Measurements from ENCODE around the gene CCBE1. TPM values are rescaled to one million over a fixed set of nuclear protein-coding genes. Genes with fewer than 3 reads are reported as not detected.
A peak's percentile ranks its signal among the peaks of the same experiment; 100 is the strongest.

Gene CCBE1
- total and polyA plus RNA-seq, 4 experiments from 2014 or later, result not detected

GRCh38 chr18:59478591-59478990 lies 218.6 kb downstream of the CCBE1 start:
- intact Hi-C loops (cut with micrococcal nuclease), result no loop called here
- H3K4me1 Mint-ChIP-seq, result no peaks in the 10 kb centered on the region
- Histone ChIP-seq H3K4me1 (ENCODE audit: insufficient read depth, low read length) (no peaks in the 10 kb centered on the region), H3K27ac (ENCODE audit: low read depth, low read length) (no peak overlapping the region), H3K27me3 (ENCODE audit: insufficient read depth, low read length) (no peaks in the 10 kb centered on the region), H3K9me3 (ENCODE audit: control insufficient read depth in 1 of 2, low read length in 2 of 2) (no peaks in the 10 kb centered on the region), H3K4me3 (ENCODE audit: low read length in 2 of 2) (no peak overlapping the region), H3K36me3 (ENCODE audit: insufficient read depth, low read length) (no peaks in the 10 kb centered on the region)
- H3K4me3 Mint-ChIP-seq, result no peak overlapping the region
- peaks cover 0 to 12% (median 3%) of the 10 kb centered on the region in 8 donors for H3K9me3 Mint-ChIP-seq
- H3K27me3 Mint-ChIP-seq, result peaks cover 14 to 20% of the 10 kb centered on the region in 2 donors
- H3K36me3 Mint-ChIP-seq, result no peaks in the 10 kb centered on the region
- CTCF ChIA-PET (ENCODE audit: partially characterized antibody), result no interaction called here
- DNase-seq, result no peak
- H3K27ac Mint-ChIP-seq, result no peak overlapping the region
- POLR2A ChIA-PET (ENCODE audit: partially characterized antibody), result no interaction called here

- H3K4me1 ChIP-seq (ENCODE audit: insufficient read depth, low read length), result no peaks in the 10 kb centered on the region
- ChIA-PET POLR2A (ENCODE audit: partially characterized antibody) (no interaction called here), CTCF (ENCODE audit: partially characterized antibody) (no interaction called here)
- Mint-ChIP-seq H3K4me3 (no peak overlapping the region), H3K27ac (no peak overlapping the region), H3K36me3 (no peaks in the 10 kb centered on the region), H3K9me3 (peaks cover 0 to 12% (median 3%) of the 10 kb centered on the region in 8 donors), H3K27me3 (peaks cover 13 to 20% of the 10 kb centered on the region in 2 donors), H3K4me1 (no peaks in the 10 kb centered on the region)
- no peak overlapping the region for H3K4me3 ChIP-seq (ENCODE audit: low read length in 2 of 2)
- no peak for DNase-seq
- no peaks in the 10 kb centered on the region for H3K36me3 ChIP-seq (ENCODE audit: insufficient read depth, low read length)
- no peaks in the 10 kb centered on the region for H3K9me3 ChIP-seq (ENCODE audit: control insufficient read depth in 1 of 2, low read length in 2 of 2)
- no peaks in the 10 kb centered on the region for H3K27me3 ChIP-seq (ENCODE audit: insufficient read depth, low read length)
- intact Hi-C loops (cut with micrococcal nuclease), result no loop called here
- no peak overlapping the region for H3K27ac ChIP-seq (ENCODE audit: low read depth, low read length)
Observed at GRCh38 chr18:59477849-59478248, 219.4 kb downstream of the CCBE1 start.

- Mint-ChIP-seq H3K36me3 (no peaks in the 10 kb centered on the region), H3K4me1 (no peaks in the 10 kb centered on the region), H3K4me3 (no peak overlapping the region), H3K27me3 (peaks cover 8 to 9% of the 10 kb centered on the region in 2 donors), H3K27ac (no peak overlapping the region), H3K9me3 (peaks cover 0 to 12% (median 2%) of the 10 kb centered on the region in 8 donors)
- H3K36me3 ChIP-seq (ENCODE audit: insufficient read depth, low read length), result no peaks in the 10 kb centered on the region
- POLR2A ChIA-PET (ENCODE audit: partially characterized antibody), result no interaction called here
- no peaks in the 10 kb centered on the region for H3K9me3 ChIP-seq (ENCODE audit: control insufficient read depth in 1 of 2, low read length in 2 of 2)
- DNase-seq, result no peak
- no peaks in the 10 kb centered on the region for H3K4me1 ChIP-seq (ENCODE audit: insufficient read depth, low read length)
- CTCF ChIA-PET (ENCODE audit: partially characterized antibody), result interaction anchor here (1.5 to 1.6 kb wide), 2 partner anchors 9 to 11 kb away, joined by 4 to 5 read pairs; no protein-coding TSS in a partner anchor
- no peak overlapping the region for H3K27ac ChIP-seq (ENCODE audit: low read depth, low read length)
- no peak overlapping the region for H3K4me3 ChIP-seq (ENCODE audit: low read length in 2 of 2)
- H3K27me3 ChIP-seq (ENCODE audit: insufficient read depth, low read length), result no peaks in the 10 kb centered on the region
- intact Hi-C loops (cut with micrococcal nuclease), result no loop called here
Observed at GRCh38 chr18:59470561-59471121, 226.6 kb downstream of the CCBE1 start.

- H3K9me3 ChIP-seq (ENCODE audit: control insufficient read depth in 1 of 2, low read length in 2 of 2), result no peaks in the 10 kb centered on the region
- Mint-ChIP-seq H3K36me3 (no peaks in the 10 kb centered on the region), H3K27me3 (peaks cover 1 to 6% of the 10 kb centered on the region in 2 donors), H3K27ac (no peak overlapping the region), H3K4me3 (no peak overlapping the region), H3K9me3 (peaks cover 0 to 8% (median 0%) of the 10 kb centered on the region in 8 donors), H3K4me1 (no peaks in the 10 kb centered on the region)
- no peak overlapping the region for H3K4me3 ChIP-seq (ENCODE audit: low read length in 2 of 2)
- no peak for DNase-seq
- ChIA-PET CTCF (ENCODE audit: partially characterized antibody) (interaction anchor here (1.5 to 1.6 kb wide), 2 partner anchors 8 to 10 kb away, joined by 4 to 5 read pairs; no protein-coding TSS in a partner anchor), POLR2A (ENCODE audit: partially characterized antibody) (no interaction called here)
- no peaks in the 10 kb centered on the region for H3K27me3 ChIP-seq (ENCODE audit: insufficient read depth, low read length)
- intact Hi-C loops (cut with micrococcal nuclease), result no loop called here
- H3K36me3 ChIP-seq (ENCODE audit: insufficient read depth, low read length), result no peaks in the 10 kb centered on the region
- H3K4me1 ChIP-seq (ENCODE audit: insufficient read depth, low read length), result no peaks in the 10 kb centered on the region
- H3K27ac ChIP-seq (ENCODE audit: low read depth, low read length), result no peak overlapping the region
Observed at GRCh38 chr18:59469463-59470180, 227.6 kb downstream of the CCBE1 start.

- Histone ChIP-seq H3K27ac (ENCODE audit: low read depth, low read length) (no peak overlapping the region), H3K36me3 (ENCODE audit: insufficient read depth, low read length) (no peaks in the 10 kb centered on the region), H3K9me3 (ENCODE audit: control insufficient read depth in 1 of 2, low read length in 2 of 2) (no peaks in the 10 kb centered on the region), H3K27me3 (ENCODE audit: insufficient read depth, low read length) (no peaks in the 10 kb centered on the region), H3K4me3 (ENCODE audit: low read length in 2 of 2) (no peak overlapping the region), H3K4me1 (ENCODE audit: insufficient read depth, low read length) (no peaks in the 10 kb centered on the region)
- Mint-ChIP-seq H3K4me3 (no peak overlapping the region), H3K4me1 (no peaks in the 10 kb centered on the region), H3K27me3 (peaks cover 1 to 4% of the 10 kb centered on the region in 2 donors), H3K9me3 (peaks cover 0 to 2% (median 0%) of the 10 kb centered on the region in 8 donors), H3K27ac (no peak overlapping the region), H3K36me3 (no peaks in the 10 kb centered on the region)
- DNase-seq, result no peak
- intact Hi-C loops (cut with micrococcal nuclease), result no loop called here
- ChIA-PET CTCF (ENCODE audit: partially characterized antibody) (no interaction called here), POLR2A (ENCODE audit: partially characterized antibody) (no interaction called here)
Observed at GRCh38 chr18:59468821-59469220, 228.4 kb downstream of the CCBE1 start.

GRCh38 chr18:59467497-59467896 lies 229.7 kb downstream of the CCBE1 start:
- Mint-ChIP-seq H3K4me1 (no peaks in the 10 kb centered on the region), H3K27me3 (peaks cover 1 to 4% of the 10 kb centered on the region in 2 donors), H3K27ac (peak overlapping the region in 1 of 7 donors; percentile 4), H3K36me3 (no peaks in the 10 kb centered on the region), H3K9me3 (no peaks in the 10 kb centered on the region), H3K4me3 (no peak overlapping the region)
- Histone ChIP-seq H3K4me3 (ENCODE audit: low read length in 2 of 2) (no peak overlapping the region), H3K9me3 (ENCODE audit: control insufficient read depth in 1 of 2, low read length in 2 of 2) (no peaks in the 10 kb centered on the region), H3K27ac (ENCODE audit: low read depth, low read length) (no peak overlapping the region), H3K4me1 (ENCODE audit: insufficient read depth, low read length) (no peaks in the 10 kb centered on the region), H3K27me3 (ENCODE audit: insufficient read depth, low read length) (no peaks in the 10 kb centered on the region), H3K36me3 (ENCODE audit: insufficient read depth, low read length) (no peaks in the 10 kb centered on the region)
- intact Hi-C loops (cut with micrococcal nuclease), result no loop called here
- ChIA-PET POLR2A (ENCODE audit: partially characterized antibody) (no interaction called here), CTCF (ENCODE audit: partially characterized antibody) (no interaction called here)
- DNase-seq, result no peak

GRCh38 chr18:59466980-59467379 lies 230.2 kb downstream of the CCBE1 start:
- peaks cover 1 to 4% of the 10 kb centered on the region in 2 donors for H3K27me3 Mint-ChIP-seq

More at GRCh38 chr18:59466980-59467379, 230.2 kb downstream of the CCBE1 start:
- Mint-ChIP-seq H3K36me3 (no peaks in the 10 kb centered on the region), H3K9me3 (no peaks in the 10 kb centered on the region), H3K4me1 (no peaks in the 10 kb centered on the region), H3K27ac (no peak overlapping the region), H3K4me3 (no peak overlapping the region)
- no peaks in the 10 kb centered on the region for H3K9me3 ChIP-seq (ENCODE audit: control insufficient read depth in 1 of 2, low read length in 2 of 2)
- no peak overlapping the region for H3K4me3 ChIP-seq (ENCODE audit: low read length in 2 of 2)
- no peak overlapping the region for H3K27ac ChIP-seq (ENCODE audit: low read depth, low read length)
- ChIA-PET CTCF (ENCODE audit: partially characterized antibody) (no interaction called here), POLR2A (ENCODE audit: partially characterized antibody) (no interaction called here)
- intact Hi-C loops (cut with micrococcal nuclease), result no loop called here
- no peak for DNase-seq
- H3K27me3 ChIP-seq (ENCODE audit: insufficient read depth, low read length), result no peaks in the 10 kb centered on the region
- no peaks in the 10 kb centered on the region for H3K4me1 ChIP-seq (ENCODE audit: insufficient read depth, low read length)
- no peaks in the 10 kb centered on the region for H3K36me3 ChIP-seq (ENCODE audit: insufficient read depth, low read length)

All from CD4-positive, alpha-beta memory T cell (primary cell).